ENCODE measurements around the gene CSNK1A1. TPM values are rescaled to one million over a fixed set of nuclear protein-coding genes. Genes with fewer than 3 reads are reported as not detected.

Gene CSNK1A1
- total and polyA plus RNA-seq, 2 of the 4 experiments (the other 2 are of a cell fraction) = 140 to 419 TPM

GRCh38 chr5:149500922-149501582 lies 50.2 kb downstream of the CSNK1A1 start:
- H4K91ac ChIP-seq (ENCODE audit: insufficient read depth, low read depth, low read length) = no peak overlapping the region
- H2BK120ac ChIP-seq (ENCODE audit: low read depth, low read length) = peak overlapping the region; percentile 48; the same call in 1 of the 2 replicates
- POLR2A ChIA-PET (ENCODE audit: unreplicated experiment) = no interaction called here
- dilution Hi-C loops (cut with HindIII; ENCODE audit: low sequenced_read_pairs, unreplicated experiment) = no loop called here
- peaks cover 45% of the 10 kb centered on the region for H3K36me3 ChIP-seq (ENCODE audit: control insufficient read depth, insufficient read depth, low read length)
- H3K27ac ChIP-seq (ENCODE audit: insufficient read depth, low read length) = peak overlapping the region; percentile 80
- peaks cover 2% of the 10 kb centered on the region; the same call in 1 of the 2 replicates for H3K9me1 ChIP-seq (ENCODE audit: insufficient read depth, low read length)
- ATAC-seq (ENCODE audit: low read depth) (peak; percentile 48), DNase-seq (peak; percentile 94)
- H2AK9ac ChIP-seq (replicated peaks; ENCODE audit: low read depth, low read length, poor library complexity) = no peak overlapping the region
- in situ Hi-C loops (cut with MboI; ENCODE audit: low sequenced_read_pairs) = no loop called here
- H3K79me1 ChIP-seq (ENCODE audit: low read depth in 1 of 2, low read length in 2 of 2) = peaks cover 5 to 52% of the 10 kb centered on the region in 2 experiments; a peak in 3 of 4 replicates
- H3K4ac ChIP-seq (ENCODE audit: low read depth, low read length) = peak overlapping the region; percentile 65
- TF ChIP-seq CTCF (conservative IDR thresholded peaks at IDR 0.05; ENCODE audit: low read depth, low read length) (no peak), CEBPB (IDR thresholded peaks at IDR 0.05; ENCODE audit: low read depth, low read length) (no peak; the same call in 1 of the 2 replicates), USF2 (IDR thresholded peaks at IDR 0.05; ENCODE audit: low read depth, low read length) (no peak), MXI1 (IDR thresholded peaks at IDR 0.05; ENCODE audit: borderline replicate concordance, low read depth, low read length) (no peak), FOS (IDR thresholded peaks at IDR 0.05; ENCODE audit: low read depth, low read length) (peak; percentile 68; the same call in 1 of the 2 replicates), BHLHE40 (IDR thresholded peaks at IDR 0.05; ENCODE audit: low read depth, low read length) (no peak), CHD1 (IDR thresholded peaks at IDR 0.05; ENCODE audit: low read depth, low read length) (no peak), RFX5 (IDR thresholded peaks at IDR 0.05; ENCODE audit: low read depth, low read length) (no peak), SMC3 (IDR thresholded peaks at IDR 0.05; ENCODE audit: low read depth, low read length) (0 out of 2 replicates have a peak, but pooled peaks have one; percentile 9), RAD21 (IDR thresholded peaks at IDR 0.05; ENCODE audit: low read length) (no peak), ELK1 (IDR thresholded peaks at IDR 0.05; ENCODE audit: borderline replicate concordance, low read depth, low read length) (no peak), RCOR1 (IDR thresholded peaks at IDR 0.05; ENCODE audit: insufficient replicate concordance, low read length) (no peak)
- intact Hi-C loops (cut with micrococcal nuclease) = loop anchor here (5.0 kb wide), 1 partner anchor 36 kb away; no protein-coding TSS in a partner anchor
- H3K9me3 ChIP-seq (ENCODE audit: control insufficient read depth, insufficient read depth, low read length) = no peaks in the 10 kb centered on the region
- no peak overlapping the region for H2AFZ ChIP-seq (replicated peaks; ENCODE audit: low read length, poor library complexity)
- H2BK5ac ChIP-seq (ENCODE audit: low read depth, low read length, poor library complexity, severe bottlenecking) = peak overlapping the region; percentile 92
- H3K56ac ChIP-seq (ENCODE audit: extremely low read depth, insufficient read depth, low read length) = no peak overlapping the region
- BruUV-seq (replicated peaks) = no TSS peak
- peak overlapping the region; percentile 70 for H3K23ac ChIP-seq (ENCODE audit: low read depth, low read length)
- H3K4me3 ChIP-seq (ENCODE audit: insufficient read depth, low read depth, low read length) = no peak overlapping the region
- no peaks in the 10 kb centered on the region for H3K27me3 ChIP-seq (ENCODE audit: control insufficient read depth, insufficient read depth, low read length)
- H2AK5ac ChIP-seq (ENCODE audit: low read depth, low read length) = peak overlapping the region; percentile 76
- H3K14ac ChIP-seq (replicated peaks; ENCODE audit: low read depth, low read length) = peak overlapping the region; percentile 77
- peak overlapping the region; percentile 63; the same call in 1 of the 2 replicates for H3K4me2 ChIP-seq (ENCODE audit: low read depth, low read length)
- peaks cover 10% of the 10 kb centered on the region for H4K20me1 ChIP-seq (ENCODE audit: insufficient read depth, low read length)
- H2BK15ac ChIP-seq (ENCODE audit: low read depth, low read length) = 0 out of 3 replicates have a peak overlapping the region, but pooled peaks have one; percentile 22
- peak overlapping the region; percentile 80; the same call in 1 of the 2 replicates for H3K18ac ChIP-seq (ENCODE audit: low read depth, low read length)
- no peak overlapping the region for H2BK20ac ChIP-seq (ENCODE audit: low read depth, low read length)
- peaks cover 14% of the 10 kb centered on the region for H3K4me1 ChIP-seq (ENCODE audit: control insufficient read depth, insufficient read depth, low read length)
- peak overlapping the region in 1 of 2 experiments; percentile 57; a peak in 2 of 4 replicates for H4K8ac ChIP-seq (ENCODE audit: low read depth in 2 of 2, low read length in 2 of 2)
- no peak overlapping the region for H3K9ac ChIP-seq (ENCODE audit: low read depth, low read length)
- no CpG with 5 or more reads among the region's 5 CpGs for WGBS, 2 experiments (ENCODE audit: extremely low coverage in 2 of 2, insufficient read length in 1 of 2)
- CTCF ChIA-PET = interaction anchor here (0.8 kb wide), 1 partner anchor 15 kb away, joined by 4 read pairs; no protein-coding TSS in a partner anchor
- H4K5ac ChIP-seq (ENCODE audit: low read depth, low read length) = peak overlapping the region; percentile 64; the same call in 1 of the 2 replicates
